ENCODE measurements around the gene CABP2.
"Not testable (repeated sequence)": the region's sequence is repeated elsewhere in the genome, so short reads cannot be mapped to it uniquely, and the experiment has no call there.

Gene CABP2

DNA sequence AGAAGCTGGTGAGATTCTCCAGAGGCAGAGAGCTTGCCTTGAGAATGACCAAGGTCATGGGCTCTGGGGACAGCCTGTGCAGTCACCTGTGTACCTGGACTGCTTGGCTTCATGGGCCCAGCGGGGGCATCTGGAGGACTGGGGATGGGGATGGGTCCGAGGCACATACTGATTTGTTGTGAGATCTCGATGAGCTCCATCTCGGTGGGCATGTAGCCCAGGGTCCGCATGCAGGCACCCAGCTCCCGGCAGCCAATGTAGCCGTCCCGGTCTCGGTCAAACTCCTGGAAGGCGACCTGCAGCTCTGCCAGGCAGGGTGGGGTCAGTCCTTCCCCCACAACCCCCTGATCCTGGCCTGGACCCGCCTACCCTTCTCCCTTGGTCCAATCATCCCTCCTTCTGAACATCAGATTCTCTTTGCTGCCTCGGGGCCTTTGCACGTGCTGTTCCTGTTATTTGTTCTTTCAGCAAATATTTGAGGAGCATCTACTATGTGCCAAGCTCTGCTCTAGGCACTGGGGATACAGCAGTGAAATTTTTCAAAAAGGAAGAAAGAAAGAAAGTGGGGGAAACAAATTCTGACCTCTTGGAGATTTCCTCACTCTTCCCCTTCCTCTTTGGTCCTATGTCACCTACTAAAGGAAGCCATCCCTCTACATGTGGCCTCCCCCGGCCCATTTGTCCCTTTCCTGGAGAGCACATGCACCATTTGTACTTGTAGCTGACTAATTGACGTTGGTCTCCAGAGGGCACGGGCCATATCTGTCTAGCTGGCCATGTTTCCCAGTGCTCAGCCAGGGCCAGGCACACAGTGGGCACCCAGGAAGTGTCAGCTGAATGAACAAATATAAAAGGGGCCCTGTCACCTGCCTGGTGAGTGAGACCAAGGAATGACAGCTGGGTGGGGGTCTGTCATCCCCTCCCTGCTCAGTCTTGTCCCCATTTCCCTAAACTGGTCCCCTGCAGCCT, 2.1 kb downstream of the CABP2 start:
- no peak overlapping the region for H3K4me3 ChIP-seq (ENCODE audit: control insufficient read depth, low read depth, low read length)
- TF ChIP-seq, protein P1, sequence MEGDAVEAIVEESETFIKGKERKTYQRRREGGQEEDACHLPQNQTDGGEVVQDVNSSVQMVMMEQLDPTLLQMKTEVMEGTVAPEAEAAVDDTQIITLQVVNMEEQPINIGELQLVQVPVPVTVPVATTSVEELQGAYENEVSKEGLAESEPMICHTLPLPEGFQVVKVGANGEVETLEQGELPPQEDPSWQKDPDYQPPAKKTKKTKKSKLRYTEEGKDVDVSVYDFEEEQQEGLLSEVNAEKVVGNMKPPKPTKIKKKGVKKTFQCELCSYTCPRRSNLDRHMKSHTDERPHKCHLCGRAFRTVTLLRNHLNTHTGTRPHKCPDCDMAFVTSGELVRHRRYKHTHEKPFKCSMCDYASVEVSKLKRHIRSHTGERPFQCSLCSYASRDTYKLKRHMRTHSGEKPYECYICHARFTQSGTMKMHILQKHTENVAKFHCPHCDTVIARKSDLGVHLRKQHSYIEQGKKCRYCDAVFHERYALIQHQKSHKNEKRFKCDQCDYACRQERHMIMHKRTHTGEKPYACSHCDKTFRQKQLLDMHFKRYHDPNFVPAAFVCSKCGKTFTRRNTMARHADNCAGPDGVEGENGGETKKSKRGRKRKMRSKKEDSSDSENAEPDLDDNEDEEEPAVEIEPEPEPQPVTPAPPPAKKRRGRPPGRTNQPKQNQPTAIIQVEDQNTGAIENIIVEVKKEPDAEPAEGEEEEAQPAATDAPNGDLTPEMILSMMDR (conservative IDR thresholded peaks at IDR 0.05; ENCODE audit: control insufficient read depth, insufficient read depth, low read depth, low read length): no peak
- DNase-seq (ENCODE audit: low read depth): no peak

DNA sequence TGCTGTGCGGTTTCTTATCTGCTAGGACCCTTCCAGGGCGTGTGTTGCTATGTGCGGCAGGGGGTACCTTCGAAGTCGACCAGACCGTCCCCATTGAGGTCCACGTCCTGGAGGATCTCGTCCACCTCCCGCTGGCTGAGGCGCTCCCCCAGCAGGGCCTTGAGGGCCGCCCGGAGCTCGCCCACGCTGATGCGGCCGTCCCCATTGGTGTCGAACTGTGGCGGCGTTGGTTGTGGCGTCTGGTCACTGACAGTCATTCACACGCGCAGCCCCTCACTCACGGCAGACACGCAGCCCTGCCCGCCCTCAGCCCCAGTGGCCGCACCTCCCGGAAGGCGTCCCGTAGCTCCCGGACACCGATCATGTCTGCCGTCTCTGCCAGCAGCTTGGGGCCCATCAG, 3.5 kb downstream of the CABP2 start:
- TF ChIP-seq, protein P1 (conservative IDR thresholded peaks at IDR 0.05; ENCODE audit: control insufficient read depth, insufficient read depth, low read depth, low read length): no peak
- DNase-seq (ENCODE audit: low read depth): no peak
- no peak overlapping the region for H3K4me3 ChIP-seq (ENCODE audit: control insufficient read depth, low read depth, low read length)

DNA sequence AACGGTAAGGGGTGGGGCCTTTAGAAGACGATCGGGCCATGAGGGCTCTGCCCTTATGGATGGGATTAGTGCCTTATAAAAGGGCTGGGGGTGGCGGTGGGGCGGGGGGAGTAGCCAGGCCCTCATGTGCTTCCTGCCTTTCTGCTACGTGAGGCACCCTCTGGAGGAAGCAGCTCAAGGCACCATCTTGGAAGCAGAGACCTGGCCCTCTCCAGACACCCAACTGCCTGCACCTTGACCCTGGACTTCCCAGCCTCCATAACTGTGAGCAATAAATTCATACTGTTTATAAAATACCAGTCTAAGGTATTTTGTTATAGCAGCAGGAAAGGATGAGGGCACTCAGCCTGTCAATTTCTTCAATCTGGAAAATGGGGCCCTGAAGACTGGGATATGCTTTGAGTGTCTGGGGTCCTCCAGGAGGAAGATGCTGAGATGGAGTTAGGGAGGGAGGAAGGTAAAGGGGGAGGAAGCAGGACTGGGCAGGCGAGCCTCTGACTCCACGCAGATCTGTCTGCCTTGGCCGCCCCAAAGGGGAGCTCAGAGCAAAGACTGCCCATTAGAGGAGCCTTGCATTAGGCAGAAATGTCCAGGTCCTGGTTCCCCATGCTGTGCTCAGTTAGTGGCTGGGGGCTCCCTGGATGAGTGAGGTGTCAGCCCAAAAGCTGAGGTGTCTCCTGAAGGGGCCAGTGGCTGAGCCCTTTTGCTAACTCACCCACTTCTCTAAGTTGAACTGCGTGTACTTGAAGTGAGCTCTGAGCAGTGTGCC, 5.3 kb downstream of the CABP2 start:
- no peak overlapping the region for H3K4me3 ChIP-seq (ENCODE audit: control insufficient read depth, low read depth, low read length)
- DNase-seq (ENCODE audit: low read depth): no peak
- TF ChIP-seq, protein P1 (conservative IDR thresholded peaks at IDR 0.05; ENCODE audit: control insufficient read depth, insufficient read depth, low read depth, low read length): no peak

DNA sequence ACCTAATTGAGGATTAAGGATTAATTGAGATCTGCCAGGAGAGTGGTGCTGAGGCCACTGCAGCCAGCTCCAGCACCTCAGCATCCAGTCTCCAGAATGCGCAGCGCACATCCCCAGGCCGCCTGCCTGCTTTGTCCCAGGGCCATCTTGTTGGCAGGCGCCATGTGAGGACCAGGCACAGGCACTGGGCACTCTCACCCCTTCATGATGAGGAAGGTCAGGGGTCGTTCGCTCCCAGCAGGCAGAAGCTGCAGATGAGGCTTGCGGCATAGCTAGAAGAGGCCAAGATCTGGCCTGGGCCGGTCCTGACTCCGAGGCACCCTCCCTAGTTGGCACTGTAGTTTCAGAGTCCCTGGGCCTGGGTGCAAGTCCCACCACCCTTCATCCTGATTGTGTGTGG, 6.4 kb downstream of the CABP2 start:
- no peak overlapping the region for H3K4me3 ChIP-seq (ENCODE audit: control insufficient read depth, low read depth, low read length)
- no peak for DNase-seq (ENCODE audit: low read depth)
- TF ChIP-seq, protein P1 (conservative IDR thresholded peaks at IDR 0.05; ENCODE audit: control insufficient read depth, insufficient read depth, low read depth, low read length): no peak

DNA sequence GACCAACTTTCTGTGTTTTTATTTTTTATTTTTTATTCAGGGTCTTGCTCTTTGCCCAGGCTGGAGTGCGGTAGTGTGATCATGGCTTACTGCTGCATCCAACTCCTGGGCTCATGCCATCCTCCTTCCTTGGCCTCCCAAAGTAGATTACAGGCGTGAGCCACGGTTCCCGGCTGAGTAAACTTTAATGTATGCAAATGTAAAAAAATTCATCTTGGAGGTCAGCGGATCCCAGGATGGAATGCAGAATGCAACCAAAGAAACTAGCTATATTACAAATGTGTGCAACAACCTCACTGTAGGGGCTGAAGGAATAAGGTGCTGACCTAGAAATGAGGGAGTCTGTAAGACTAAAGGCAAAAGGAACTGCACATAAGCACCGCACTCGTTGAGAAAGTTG, 9.1 kb downstream of the CABP2 start:
- H3K4me3 ChIP-seq (ENCODE audit: control insufficient read depth, low read depth, low read length): no peak overlapping the region
- TF ChIP-seq, protein P1 (conservative IDR thresholded peaks at IDR 0.05; ENCODE audit: control insufficient read depth, insufficient read depth, low read depth, low read length): no peak
- DNase-seq (ENCODE audit: low read depth): no peak

DNA sequence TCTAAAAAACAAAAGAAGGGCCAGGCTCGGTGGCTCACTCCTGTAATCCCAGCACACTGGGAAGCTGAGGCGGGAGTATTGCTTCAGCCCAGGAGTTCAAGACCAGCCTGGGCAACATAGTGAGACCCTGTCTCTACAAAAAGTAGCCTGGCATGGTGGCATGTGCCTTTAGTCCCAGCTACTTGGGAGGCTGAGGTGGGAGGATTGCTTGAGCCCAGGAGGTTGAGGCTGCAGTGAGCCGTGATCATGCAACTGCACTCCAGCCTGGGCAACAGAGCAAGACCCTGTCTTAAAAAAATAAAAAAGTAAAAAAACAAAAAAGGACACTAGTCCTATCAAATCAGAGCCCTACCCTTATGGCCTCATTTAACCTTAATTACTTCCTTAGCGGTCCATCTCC, 11.7 kb downstream of the CABP2 start:
- not testable (repeated sequence) for DNase-seq (ENCODE audit: low read depth); H3K4me3 ChIP-seq (ENCODE audit: control insufficient read depth, low read depth, low read length)

DNA sequence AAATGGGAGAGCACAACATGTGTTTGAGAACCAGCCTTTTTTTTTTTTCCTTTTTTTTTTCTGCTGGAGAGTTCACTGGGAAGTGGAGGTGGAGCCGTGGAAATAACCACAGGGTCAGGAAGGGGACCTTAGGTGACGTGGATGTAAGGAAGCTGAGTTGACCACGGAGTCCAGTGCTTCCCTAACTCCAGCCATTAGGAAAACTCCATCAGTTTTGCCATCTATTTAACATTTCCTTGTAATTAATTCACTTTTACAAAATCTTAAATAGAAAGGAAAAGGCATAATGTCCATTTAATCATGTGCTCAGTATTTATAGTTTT, 13.3 kb downstream of the CABP2 start:
- H3K4me3 ChIP-seq (ENCODE audit: control insufficient read depth, low read depth, low read length): no peak overlapping the region
- TF ChIP-seq, protein P1 (conservative IDR thresholded peaks at IDR 0.05; ENCODE audit: control insufficient read depth, insufficient read depth, low read depth, low read length): no peak
- no peak for DNase-seq (ENCODE audit: low read depth)
